SIG-M5 treated with dmso at 0.1 percent for 504 hours (cell line): ENCODE measurements around the gene GPR152.
"Not testable (repeated sequence)": the region's sequence is repeated elsewhere in the genome, so short reads cannot be mapped to it uniquely, and the experiment has no call there.

Experiments used
- DNase-seq: peaks from one replicate; lab custom pipeline; 2025; ENCODE audit not compliant: unreplicated experiment; lab: John Stamatoyannopoulos, UW

Gene GPR152

GRCh38 chr11:67429038-67429668 lies 23.4 kb downstream of the GPR152 start:
- no peak for DNase-seq

GRCh38 chr11:67428052-67429001 lies 24.2 kb downstream of the GPR152 start, which contains the start of gene RPS6KB2:
TSS of gene RPS6KB2 (plus strand) at chr11:67428494. CDS start at chr11:67428546, 52 bp downstream.
- peak; percentile 93 for DNase-seq

- DNase-seq = not testable (repeated sequence)
Observed at GRCh38 chr11:67427364-67427859, 25.1 kb downstream of the GPR152 start.

GRCh38 chr11:67423891-67424613 lies 28.5 kb downstream of the GPR152 start:
- no peak for DNase-seq

GRCh38 chr11:67423466-67423865 lies 29.1 kb downstream of the GPR152 start:
- DNase-seq = no peak

- no peak for DNase-seq
Observed at GRCh38 chr11:67422891-67423290, 29.6 kb downstream of the GPR152 start.

GRCh38 chr11:67421430-67422031 lies 31.0 kb downstream of the GPR152 start:
- DNase-seq = no peak

GRCh38 chr11:67420646-67421429 lies 31.7 kb downstream of the GPR152 start:
- peak; percentile 86 for DNase-seq

- no peak for DNase-seq
Observed at GRCh38 chr11:67420147-67420645, 32.3 kb downstream of the GPR152 start.

- DNase-seq = no peak
Observed at GRCh38 chr11:67419325-67420049, 33.0 kb downstream of the GPR152 start.

GRCh38 chr11:67418476-67419281 lies 33.9 kb downstream of the GPR152 start:
- DNase-seq = no peak

- no peak for DNase-seq
Observed at GRCh38 chr11:67417425-67417824, 35.1 kb downstream of the GPR152 start.

- no peak for DNase-seq
Observed at GRCh38 chr11:67416416-67417335, 35.9 kb downstream of the GPR152 start.

GRCh38 chr11:67415501-67416304 lies 36.8 kb downstream of the GPR152 start, which contains the start of gene CARNS1:
TSS of gene CARNS1 (plus strand) at chr11:67415678. CDS start at chr11:67416200, 522 bp downstream.
- no peak for DNase-seq

- DNase-seq = no peak
Observed at GRCh38 chr11:67413266-67413849, 39.2 kb downstream of the GPR152 start.
